GM20000 (cell line): Measurements from ENCODE around the gene EPM2AIP1.

ENCODE experiments used
- DNase-seq: peaks from one replicate; pipeline ENCODE4 v3.0.0; 2012; ENCODE audit warnings: low spot score
- CTCF ChIP-seq: IDR thresholded peaks from 2 replicates; pipeline ENCODE4 v1.5.1; 2012; ENCODE audit warnings: mild to moderate bottlenecking, control low read depth; ENCODE audit errors: extremely low read depth, missing control alignments

The EPM2AIP1 gene

GRCh38 chr3:36991923-36992805, 767 bp downstream of the EPM2AIP1 start:
- no peak for DNase-seq
- TF ChIP-seq CTCF, result no peak

- no peak for DNase-seq
- TF ChIP-seq CTCF, result no peak
Measured at GRCh38 chr3:36991147-36991546, 1.8 kb downstream of the EPM2AIP1 start.

- DNase-seq, result no peak
- TF ChIP-seq CTCF, result no peak
Measured at GRCh38 chr3:36989568-36989967, 3.4 kb downstream of the EPM2AIP1 start.

- no peak for TF ChIP-seq CTCF
- DNase-seq, result no peak
Measured at GRCh38 chr3:36989005-36989404, 3.9 kb downstream of the EPM2AIP1 start.

DNA sequence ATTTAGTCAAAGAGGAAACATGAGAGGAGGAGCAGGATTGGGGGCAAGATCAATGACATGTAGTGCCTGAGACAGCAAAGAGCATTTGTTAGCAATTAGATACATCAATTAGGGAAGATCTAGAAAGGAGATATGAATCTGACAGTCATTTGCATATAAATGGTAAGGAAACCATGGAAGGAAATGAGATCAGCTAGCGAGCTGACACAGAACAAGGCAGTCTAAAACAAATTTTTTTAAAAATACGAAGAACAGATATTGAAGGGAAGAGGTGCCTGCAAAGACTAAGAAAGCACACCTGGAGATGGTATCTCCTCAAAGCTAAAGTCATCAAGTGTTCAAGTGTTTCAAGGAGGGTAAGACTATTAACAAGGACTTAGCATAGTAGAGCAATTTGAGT, 4.6 kb downstream of the EPM2AIP1 start:
- no peak for DNase-seq

GRCh38 chr3:36981006-36981405, 11.9 kb downstream of the EPM2AIP1 start:
- TF ChIP-seq CTCF, result no peak
- DNase-seq, result no peak

More for the DNA sequence above, 4.6 kb downstream of the EPM2AIP1 start:
- no peak for TF ChIP-seq CTCF

GRCh38 chr3:36973139-36973538, 19.8 kb downstream of the EPM2AIP1 start:
- no peak for TF ChIP-seq CTCF
- DNase-seq, result no peak
